ENCODE measurements around the gene FMNL3. TPM values are rescaled to one million over a fixed set of nuclear protein-coding genes. Genes with fewer than 3 reads are reported as not detected.
A peak's percentile ranks its signal among the peaks of the same experiment; 100 is the strongest.

The FMNL3 gene
- polyA plus RNA-seq, 1 experiment = 13.3 TPM

- ChIA-PET POLR2A (interaction anchor here (0.6 to 1.1 kb wide), 5 partner anchors 9 to 151 kb away, joined by 3 to 5 read pairs (median 4); partner anchors contain the start of gene TMBIM6), CTCF (interaction anchor here (0.8 to 4.2 kb wide), 14 partner anchors 9 to 105 kb away, joined by 3 to 23 read pairs (median 8); partner anchors contain the start of gene FMNL3)
- no peaks in the 10 kb centered on the region for H3K36me3 ChIP-seq (ENCODE audit: control insufficient read depth, insufficient read depth, low read length)
- TF ChIP-seq CTCF (IDR thresholded peaks at IDR 0.05; ENCODE audit: insufficient read depth, low read depth, low read length) = peak; percentile 42
- H3K27me3 ChIP-seq (ENCODE audit: control insufficient read depth, insufficient read depth, low read length) = no peaks in the 10 kb centered on the region
- peak; percentile 73 for DNase-seq (ENCODE audit: low read depth)
- no peak overlapping the region for H3K4me3 ChIP-seq (ENCODE audit: low read depth, low read length)
These were observed 33.5 kb downstream of the FMNL3 start for GRCh38 chr12:49673446-49674317.

- TF ChIP-seq CTCF (IDR thresholded peaks at IDR 0.05; ENCODE audit: insufficient read depth, low read depth, low read length) = no peak
- CTCF ChIA-PET = interaction anchor here (1.1 to 4.2 kb wide), 9 partner anchors 9 to 35 kb away, joined by 3 to 23 read pairs (median 10); partner anchors contain the start of gene FMNL3
- no peaks in the 10 kb centered on the region for H3K36me3 ChIP-seq (ENCODE audit: control insufficient read depth, insufficient read depth, low read length)
- H3K4me3 ChIP-seq (ENCODE audit: low read depth, low read length) = no peak overlapping the region
- POLR2A ChIA-PET = no interaction called here
- DNase-seq (ENCODE audit: low read depth) = no peak
- H3K27me3 ChIP-seq (ENCODE audit: control insufficient read depth, insufficient read depth, low read length) = no peaks in the 10 kb centered on the region
These were observed 34.6 kb downstream of the FMNL3 start for GRCh38 chr12:49672301-49673217.

- Histone ChIP-seq H3K27me3 (ENCODE audit: control insufficient read depth, insufficient read depth, low read length) (no peaks in the 10 kb centered on the region), H3K4me3 (ENCODE audit: low read depth, low read length) (no peak overlapping the region), H3K36me3 (ENCODE audit: control insufficient read depth, insufficient read depth, low read length) (no peaks in the 10 kb centered on the region)
- TF ChIP-seq CTCF (IDR thresholded peaks at IDR 0.05; ENCODE audit: insufficient read depth, low read depth, low read length) = no peak
- ChIA-PET CTCF (interaction anchor here (1.0 to 3.0 kb wide), 4 partner anchors 8 to 34 kb away, joined by 3 to 10 read pairs (median 4); no protein-coding TSS in a partner anchor), POLR2A (no interaction called here)
- DNase-seq (ENCODE audit: low read depth) = no peak
These were observed 36.0 kb downstream of the FMNL3 start for GRCh38 chr12:49671031-49671765.

- CTCF ChIA-PET = interaction anchor here (0.6 to 1.3 kb wide), 3 partner anchors 9 to 25 kb away, joined by 3 read pairs; no protein-coding TSS in a partner anchor
- no peaks in the 10 kb centered on the region for H3K36me3 ChIP-seq (ENCODE audit: control insufficient read depth, insufficient read depth, low read length)
- POLR2A ChIA-PET = no interaction called here
- H3K27me3 ChIP-seq (ENCODE audit: control insufficient read depth, insufficient read depth, low read length) = no peaks in the 10 kb centered on the region
- H3K4me3 ChIP-seq (ENCODE audit: low read depth, low read length) = no peak overlapping the region
- TF ChIP-seq CTCF (IDR thresholded peaks at IDR 0.05; ENCODE audit: insufficient read depth, low read depth, low read length) = no peak
- no peak for DNase-seq (ENCODE audit: low read depth)
These were observed 37.4 kb downstream of the FMNL3 start for GRCh38 chr12:49669796-49670195.

Measured in BJ (cell line).